Endothelial cell of umbilical vein (primary cell): ENCODE data around the gene CAMK2N1. TPM values are rescaled to one million over a fixed set of nuclear protein-coding genes. Genes with fewer than 3 reads are reported as not detected.

Source experiments
- BruUV-seq: library from RNA; stranded (reverse); fragments of 400-500 nt; replicated peaks from 2 replicates; lab custom pipeline; 2021; lab: Mats Ljungman, UMichigan
- CTCF ChIA-PET: fragments of 300-600, 350-600 bp; sonication (Branson Sonifier 250); formaldehyde crosslinking; loops from one replicate; lab custom pipeline; 2021; ENCODE audit warnings: antibody characterized with exemption, inconsistent platforms; lab: Charles Lee
- POLR2A ChIA-PET: fragments of 300-600, 350-600 bp; sonication (Branson Sonifier 250); formaldehyde crosslinking; loops from one replicate; lab custom pipeline; 2021; ENCODE audit warnings: antibody characterized with exemption, inconsistent platforms; lab: Charles Lee
- DNase-seq: peaks from one replicate; pipeline ENCODE4 v3.0.0-alpha.2; 2011; ENCODE audit warnings: low read depth, low spot score
- FAIRE-seq: peaks from 2 replicates; lab custom pipeline; 2011; peaks lifted over from hg19 to GRCh38; lab: Jason Lieb, UNC
- H2AFZ ChIP-seq: 2 replicates; pipeline ENCODE4 v1.6.0; 2012; ENCODE audit warnings: low read depth, low read length, control low read depth, inconsistent platforms
- H3K27ac ChIP-seq: 2 replicates; pipeline ENCODE4 v1.5.1; 2011; ENCODE audit warnings: low read depth, mild to moderate bottlenecking, control low read depth, low read length, moderate library complexity; ENCODE audit not compliant: insufficient read depth
- H3K27me3 ChIP-seq, 2 experiments: 2 replicates each; pipeline versions ENCODE4 v1.6.0 to v1.6.1; 2011; ENCODE audit warnings: low read length in 2 of 2, mixed read lengths in 1 of 2; ENCODE audit not compliant: control insufficient read depth in 2 of 2, insufficient read depth in 2 of 2
- H3K36me3 ChIP-seq, 2 experiments: 2 replicates in 1 of 2; 3 replicates in 1 of 2; pipeline ENCODE4 v1.5.1; 2011; ENCODE audit warnings: low read length in 2 of 2, mild to moderate bottlenecking in 1 of 2, moderate library complexity in 1 of 2; ENCODE audit not compliant: control insufficient read depth in 2 of 2, insufficient read depth in 2 of 2; ENCODE audit errors: extremely low read depth in 1 of 2
- H3K4me1 ChIP-seq: 3 replicates; pipeline ENCODE4 v1.5.1; 2011; ENCODE audit warnings: mild to moderate bottlenecking, low read length; ENCODE audit not compliant: control insufficient read depth, insufficient read depth; ENCODE audit errors: extremely low read depth
- H3K4me2 ChIP-seq: 2 replicates; pipeline ENCODE4 v1.6.1; 2011; ENCODE audit warnings: low read length, control low read depth, mixed read lengths; ENCODE audit not compliant: insufficient read depth
- H3K4me3 ChIP-seq, 3 experiments: fragments of 200-600 bp in 1 of 3; sonication (generic), shearing (Covaris generic) in 1 of 3; replicated peaks in 1 of 3; 2 replicates each; pipeline ENCODE4 v1.5.1; 2011 to 2016; ENCODE audit warnings: control low read depth in 3 of 3, low read length in 3 of 3, mild to moderate bottlenecking in 2 of 3, inconsistent platforms in 1 of 3, low read depth in 1 of 3, moderate library complexity in 1 of 3; ENCODE audit not compliant: insufficient read depth in 1 of 3
- H3K79me2 ChIP-seq: 2 replicates; pipeline ENCODE4 v1.6.0; 2012; ENCODE audit warnings: low read length, inconsistent platforms; ENCODE audit not compliant: control insufficient read depth, insufficient read depth
- H3K9ac ChIP-seq: replicated peaks from 2 replicates; pipeline ENCODE3; 2011; ENCODE audit warnings: low read length, control low read depth; ENCODE audit not compliant: insufficient read depth; ENCODE audit errors: extremely low read depth
- H3K9me1 ChIP-seq: replicated peaks from 3 replicates; pipeline ENCODE4 v1.6.0; 2011; ENCODE audit warnings: mild to moderate bottlenecking, low read length; ENCODE audit not compliant: control insufficient read depth, insufficient read depth; ENCODE audit errors: extremely low read depth
- H3K9me3 ChIP-seq: replicated peaks from 2 replicates; pipeline ENCODE4 v1.5.1; 2012; ENCODE audit warnings: low read length, inconsistent platforms; ENCODE audit not compliant: control insufficient read depth, insufficient read depth
- H4K20me1 ChIP-seq: replicated peaks from 2 replicates; pipeline ENCODE3; 2011; ENCODE audit warnings: mild to moderate bottlenecking, low read length; ENCODE audit not compliant: control insufficient read depth, insufficient read depth; ENCODE audit errors: extremely low read depth
- CTCF ChIP-seq, 2 donors: IDR thresholded peaks; 1 replicate in 1 of 2; 2 replicates in 1 of 2; pipeline ENCODE4 v1.5.1; 2011; ENCODE audit warnings: low read length in 2 of 2, mild to moderate bottlenecking in 2 of 2, moderate library complexity in 2 of 2, control low read depth in 1 of 2, inconsistent platforms in 1 of 2, low read depth in 1 of 2; ENCODE audit not compliant: insufficient read depth in 1 of 2; ENCODE audit errors: extremely low read depth in 1 of 2
- EZH2 ChIP-seq: IDR thresholded peaks from 2 replicates; pipeline ENCODE4 v1.6.1; 2012; ENCODE audit warnings: borderline replicate concordance, low read depth, mild to moderate bottlenecking, moderate library complexity, low read length, inconsistent platforms; ENCODE audit not compliant: severe bottlenecking
- FOS ChIP-seq: IDR thresholded peaks from 2 replicates; pipeline ENCODE4 v1.6.1; 2011; ENCODE audit warnings: mild to moderate bottlenecking, low read length, moderate library complexity, borderline replicate concordance; ENCODE audit not compliant: insufficient read depth
- GATA2 ChIP-seq: IDR thresholded peaks from 2 replicates; pipeline ENCODE4 v1.7.0; 2011; ENCODE audit warnings: low read depth, mild to moderate bottlenecking, moderate library complexity, mixed read lengths, low read length; ENCODE audit not compliant: insufficient read length, insufficient read depth
- JUN ChIP-seq: IDR thresholded peaks from 2 replicates; pipeline ENCODE4 v1.6.1; 2011; ENCODE audit warnings: borderline replicate concordance, low read depth; ENCODE audit not compliant: insufficient read length, insufficient read depth
- MAX ChIP-seq: IDR thresholded peaks from 2 replicates; pipeline ENCODE4 v1.6.1; 2011; ENCODE audit not compliant: insufficient read depth, insufficient read length
- MYC ChIP-seq: IDR thresholded peaks from one replicate; pipeline ENCODE4 v1.6.1; 2011; ENCODE audit warnings: mild to moderate bottlenecking, low read depth, low read length
- POLR2A ChIP-seq: IDR thresholded peaks from 2 replicates; pipeline ENCODE4 v1.6.1; 2012; ENCODE audit warnings: low read depth, mild to moderate bottlenecking, control low read depth, low read length
- POLR2AphosphoS5 ChIP-seq: IDR thresholded peaks from 2 replicates; pipeline ENCODE4 v1.6.1; 2012; ENCODE audit warnings: low read depth, mild to moderate bottlenecking, control low read depth, low read length, moderate library complexity; ENCODE audit not compliant: insufficient read depth
- dilution Hi-C: fragments of 300-500 bp; cut with MboI; formaldehyde crosslinking; loops from one replicate; pipeline ENCODE4 v1.15.0; 2019; ENCODE audit warnings: low sequenced_read_pairs; ENCODE audit not compliant: extremely low pct_ligation_motif_present
- intact Hi-C: fragments of 100-400 bp; cut with micrococcal nuclease; formaldehyde crosslinking; loops from one replicate; pipeline ENCODE4 v1.10.0; 2022
- polyA plus RNA-seq, 4 experiments: library from polyadenylated mRNA; depleted of rRNA in 3 of 4; stranded (reverse) in 3 of 4; unstranded in 1 of 4; fragments of >200 nt; gene quantifications; 2 replicates each; pipeline versions ENCODE4 v1.2.1 to v1.2.3, GENCODE V29; 2011 to 2012; ENCODE audit warnings: missing spikeins in 1 of 4
- total RNA-seq: library from RNA; stranded (reverse); gene quantifications from 2 replicates; pipeline ENCODE4 v1.2.3, GENCODE V29; 2021

Gene CAMK2N1
- total and polyA plus RNA-seq, 2 donors (not counting 3 experiments of a cell fraction or from before 2014, with no cell fraction given): 3.3 to 18.3 TPM

- Histone ChIP-seq H3K27ac (no peak overlapping the region), H3K9me3 (no peaks in the 10 kb centered on the region), H4K20me1 (no peaks in the 10 kb centered on the region), H3K4me2 (no peak overlapping the region), H3K79me2 (no peaks in the 10 kb centered on the region), H3K27me3 (peaks cover 0 to 3% of the 10 kb centered on the region in 2 experiments), H3K9me1 (no peaks in the 10 kb centered on the region), H2AFZ (no peak overlapping the region), H3K36me3 (no peaks in the 10 kb centered on the region), H3K4me3 (no peak overlapping the region), H3K9ac (no peak overlapping the region), H3K4me1 (peaks cover 5% of the 10 kb centered on the region)
- ChIA-PET POLR2A (no interaction called here), CTCF (interaction anchor here (1.0 kb wide), 1 partner anchor 17 kb away, joined by 3 read pairs; no protein-coding TSS in a partner anchor)
- TF ChIP-seq MAX: no peak
- no peak for TF ChIP-seq JUN
- no peak for TF ChIP-seq MYC
- no peak for TF ChIP-seq FOS
- TF ChIP-seq POLR2A: no peak
- no peak for TF ChIP-seq CTCF (IDR thresholded peaks at IDR 0.05; ENCODE audit: extremely low read depth in 1 of 2, insufficient read depth in 1 of 2, low read depth in 1 of 2, low read length in 2 of 2)
- no peak for TF ChIP-seq EZH2
- no peak for TF ChIP-seq POLR2AphosphoS5
- no peak for TF ChIP-seq GATA2
- dilution Hi-C loops: no loop called here
- no peak for DNase-seq
- FAIRE-seq: no peak
- no TSS peak for BruUV-seq
- intact Hi-C loops: no loop called here
These were observed 8.5 kb downstream of the CAMK2N1 start for GRCh38 chr1:20477348-20478056.
